GM21529 (cell line): ENCODE measurements around the gene FAM177B.

Experiments used
- ATAC-seq: cut with Tn5 transposase; IDR thresholded peaks from one replicate; pipeline ENCODE4 v1.9.1; 2021; ENCODE audit not compliant: unreplicated experiment

FAM177B gene

GRCh38 chr1:222784916-222785315 is 47.9 kb downstream of the FAM177B start:
- no peak for ATAC-seq

- ATAC-seq = no peak
These were observed 48.5 kb downstream of the FAM177B start for GRCh38 chr1:222785529-222785928.

DNA sequence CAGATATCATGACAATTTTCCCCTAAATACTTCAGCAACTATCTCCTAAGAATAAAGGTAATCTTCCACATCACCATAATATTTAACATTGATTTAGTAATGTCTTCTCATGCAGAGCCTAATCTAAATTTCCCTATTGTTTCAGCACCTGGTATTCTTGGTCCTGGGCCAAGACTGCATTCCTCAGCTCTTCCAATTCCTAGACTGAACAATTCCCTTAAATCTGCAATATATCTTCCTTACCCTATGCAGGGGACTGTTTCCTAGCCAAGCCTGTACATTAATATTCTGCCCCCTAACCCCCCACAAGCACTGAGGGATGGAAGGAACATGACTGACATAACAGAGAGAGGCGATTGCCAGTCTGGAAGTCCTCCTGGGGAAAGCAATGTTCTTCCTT is 49.1 kb downstream of the FAM177B start:
- ATAC-seq = no peak

DNA sequence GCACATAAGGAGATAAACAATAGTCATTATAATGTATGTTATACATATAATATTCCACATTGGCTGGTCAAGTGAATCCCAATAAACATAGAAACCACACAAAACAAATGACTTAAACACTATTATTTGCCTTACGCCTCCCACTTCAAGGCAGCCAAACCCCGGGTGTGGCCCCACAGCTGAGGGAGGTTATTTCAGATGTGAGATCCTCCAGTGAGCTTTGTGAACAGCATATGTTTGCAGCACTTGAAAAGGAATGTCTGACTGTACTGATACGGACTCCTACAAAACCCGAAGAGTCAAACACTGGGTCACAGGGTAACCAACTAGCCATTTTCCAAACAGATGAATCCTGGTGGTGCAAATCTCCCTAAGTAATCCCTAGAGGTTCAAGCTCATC is 50.7 kb downstream of the FAM177B start:
- ATAC-seq = no peak

- peak; percentile 83 for ATAC-seq
These were observed 51.6 kb downstream of the FAM177B start for GRCh38 chr1:222788402-222789156.

GRCh38 chr1:222790115-222790514 is 53.1 kb downstream of the FAM177B start:
- ATAC-seq = no peak

DNA sequence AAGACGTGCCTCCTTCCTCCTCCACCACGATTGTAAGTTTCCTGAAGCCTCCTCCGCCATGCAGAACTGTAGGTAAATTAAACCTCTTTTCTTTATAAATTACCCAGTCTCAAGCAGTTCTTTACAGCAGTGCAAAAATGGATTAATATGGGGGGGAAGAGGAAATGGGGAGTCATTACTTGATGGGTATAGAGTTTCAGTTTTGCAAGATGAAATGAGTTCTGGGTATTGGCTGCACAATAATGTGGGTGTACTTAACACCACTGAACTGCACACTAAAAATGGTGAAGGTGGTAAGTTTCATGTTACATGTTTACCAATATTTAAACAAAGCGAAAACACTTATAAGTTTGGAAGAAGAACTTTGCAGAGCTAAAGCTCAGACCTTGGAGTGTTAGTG is 53.5 kb downstream of the FAM177B start:
- ATAC-seq = no peak

GRCh38 chr1:222791006-222791710 is 54.2 kb downstream of the FAM177B start:
- ATAC-seq = no peak

DNA sequence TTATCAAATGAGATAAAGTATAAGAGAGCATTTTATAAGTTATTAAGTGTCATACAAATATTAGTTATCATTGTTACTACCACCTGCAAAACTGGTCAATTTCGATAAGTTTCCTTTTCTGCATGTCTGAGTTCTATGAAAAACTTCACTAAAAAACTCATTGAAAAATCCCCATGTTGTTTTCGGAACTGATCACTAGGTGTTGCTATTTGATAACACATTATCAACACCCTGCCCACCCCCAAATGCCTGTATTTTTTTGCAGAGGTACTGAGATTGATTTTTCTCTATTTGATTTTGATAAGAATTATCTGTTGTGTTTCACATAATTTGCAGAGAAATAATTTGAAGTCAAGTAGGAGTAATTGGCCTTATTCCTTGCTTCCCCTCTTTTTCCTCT is 55.7 kb downstream of the FAM177B start:
- ATAC-seq = no peak

DNA sequence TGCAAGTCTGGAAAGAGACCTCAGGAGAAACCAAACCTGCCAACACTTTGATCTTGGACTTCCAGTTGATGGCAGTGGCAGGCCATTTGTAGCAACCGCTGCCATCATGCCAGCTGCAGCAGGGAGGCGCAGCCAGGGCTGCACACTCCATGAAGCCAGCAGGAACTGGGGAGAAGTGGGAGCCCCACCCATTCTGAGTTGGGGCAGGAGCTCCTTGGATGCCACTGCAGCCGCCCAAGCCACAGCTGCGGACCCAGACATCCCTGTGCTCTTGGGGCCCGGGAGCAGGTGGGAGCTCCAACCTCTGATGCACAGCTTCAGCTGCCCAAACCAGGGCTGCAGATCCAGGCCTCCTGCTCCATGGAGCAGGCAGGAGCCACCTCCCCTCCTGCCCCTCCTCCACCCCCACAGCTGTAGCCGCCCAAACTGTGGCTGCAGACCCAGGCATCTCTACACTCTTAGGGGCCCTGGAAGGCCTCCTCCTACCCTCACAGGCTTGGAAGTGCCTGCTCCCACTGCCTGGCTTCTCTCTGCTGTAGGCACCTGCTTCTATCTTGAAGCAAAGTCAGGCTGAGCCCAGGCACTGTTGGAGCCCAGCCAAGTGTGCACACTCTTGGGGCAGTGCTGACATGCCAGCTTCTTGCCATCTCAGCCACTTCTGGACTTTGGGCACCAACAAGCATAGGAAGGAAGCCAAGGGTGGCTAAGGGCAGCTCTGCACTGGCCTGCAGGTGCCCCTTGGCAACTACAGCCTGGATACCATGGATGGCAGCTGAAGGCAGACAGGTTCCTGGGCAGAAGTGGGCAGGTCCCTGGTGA is 57.9 kb downstream of the FAM177B start:
- ATAC-seq = no peak

DNA sequence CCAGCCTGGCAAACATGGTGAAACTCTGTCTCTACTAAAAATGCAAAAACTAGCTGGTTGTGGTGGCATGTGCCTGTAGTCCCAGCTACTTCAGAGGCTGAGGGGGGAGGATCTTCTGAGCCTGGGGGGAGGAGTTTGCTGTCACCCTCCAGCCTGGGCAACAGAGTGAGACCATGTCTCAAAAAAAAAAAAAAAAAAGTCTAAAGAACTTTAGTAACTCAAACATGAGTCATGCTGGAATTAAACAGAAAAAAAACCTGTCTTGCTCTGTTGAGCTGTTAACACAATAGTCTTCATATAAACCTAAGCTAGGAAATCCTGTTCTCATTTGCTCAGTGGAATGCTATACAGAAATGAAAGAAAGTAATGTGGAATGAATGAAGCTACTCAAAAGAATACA is 61.1 kb downstream of the FAM177B start:
- ATAC-seq = no peak

- no peak for ATAC-seq
These were observed 62.0 kb downstream of the FAM177B start for GRCh38 chr1:222798975-222799374.
